Fibroblast of mammary gland (primary cell): Measurements from ENCODE around the gene LGALS8.
A peak's percentile ranks its signal among the peaks of the same experiment; 100 is the strongest.
"Not testable (repeated sequence)": the region's sequence is repeated elsewhere in the genome, so short reads cannot be mapped to it uniquely, and the experiment has no call there.

Experiments
- DNase-seq: peaks from one replicate; pipeline ENCODE4 v3.0.0-alpha.2; 2010; ENCODE audit warnings: low read depth
- H3K4me3 ChIP-seq: 2 replicates; pipeline ENCODE4 v1.5.1; 2011; ENCODE audit warnings: low read depth, mild to moderate bottlenecking, low read length, moderate library complexity; ENCODE audit not compliant: control insufficient read depth
- TF ChIP-seq, protein P1 (sequence below): conservative IDR thresholded peaks from 2 replicates; pipeline ENCODE4 v1.5.1; 2011; ENCODE audit warnings: low read depth, low read length, inconsistent platforms; ENCODE audit not compliant: control insufficient read depth, insufficient read depth

Gene LGALS8

GRCh38 chr1:236523704-236524141, at the start of gene LGALS8:
TSS of gene LGALS8 (plus strand) at chr1:236523982. CDS start at chr1:236526071, 2,089 bp downstream.
- DNase-seq: peak; percentile 82
- TF ChIP-seq, protein P1, sequence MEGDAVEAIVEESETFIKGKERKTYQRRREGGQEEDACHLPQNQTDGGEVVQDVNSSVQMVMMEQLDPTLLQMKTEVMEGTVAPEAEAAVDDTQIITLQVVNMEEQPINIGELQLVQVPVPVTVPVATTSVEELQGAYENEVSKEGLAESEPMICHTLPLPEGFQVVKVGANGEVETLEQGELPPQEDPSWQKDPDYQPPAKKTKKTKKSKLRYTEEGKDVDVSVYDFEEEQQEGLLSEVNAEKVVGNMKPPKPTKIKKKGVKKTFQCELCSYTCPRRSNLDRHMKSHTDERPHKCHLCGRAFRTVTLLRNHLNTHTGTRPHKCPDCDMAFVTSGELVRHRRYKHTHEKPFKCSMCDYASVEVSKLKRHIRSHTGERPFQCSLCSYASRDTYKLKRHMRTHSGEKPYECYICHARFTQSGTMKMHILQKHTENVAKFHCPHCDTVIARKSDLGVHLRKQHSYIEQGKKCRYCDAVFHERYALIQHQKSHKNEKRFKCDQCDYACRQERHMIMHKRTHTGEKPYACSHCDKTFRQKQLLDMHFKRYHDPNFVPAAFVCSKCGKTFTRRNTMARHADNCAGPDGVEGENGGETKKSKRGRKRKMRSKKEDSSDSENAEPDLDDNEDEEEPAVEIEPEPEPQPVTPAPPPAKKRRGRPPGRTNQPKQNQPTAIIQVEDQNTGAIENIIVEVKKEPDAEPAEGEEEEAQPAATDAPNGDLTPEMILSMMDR: no peak
- peak within 1 kb of the TSS; percentile 97 for H3K4me3 ChIP-seq

GRCh38 chr1:236476019-236476418, 47.8 kb upstream of the LGALS8 start:
- TF ChIP-seq, protein P1: no peak
- no peak for DNase-seq
- H3K4me3 ChIP-seq: no peak overlapping the region

GRCh38 chr1:236480758-236481436, 42.9 kb upstream of the LGALS8 start:
- DNase-seq: no peak
- H3K4me3 ChIP-seq: no peak overlapping the region
- TF ChIP-seq, protein P1: no peak

- DNase-seq: no peak
- H3K4me3 ChIP-seq: no peak overlapping the region
- TF ChIP-seq, protein P1: no peak
Measured at GRCh38 chr1:236484310-236484971, 39.3 kb upstream of the LGALS8 start.

DNA sequence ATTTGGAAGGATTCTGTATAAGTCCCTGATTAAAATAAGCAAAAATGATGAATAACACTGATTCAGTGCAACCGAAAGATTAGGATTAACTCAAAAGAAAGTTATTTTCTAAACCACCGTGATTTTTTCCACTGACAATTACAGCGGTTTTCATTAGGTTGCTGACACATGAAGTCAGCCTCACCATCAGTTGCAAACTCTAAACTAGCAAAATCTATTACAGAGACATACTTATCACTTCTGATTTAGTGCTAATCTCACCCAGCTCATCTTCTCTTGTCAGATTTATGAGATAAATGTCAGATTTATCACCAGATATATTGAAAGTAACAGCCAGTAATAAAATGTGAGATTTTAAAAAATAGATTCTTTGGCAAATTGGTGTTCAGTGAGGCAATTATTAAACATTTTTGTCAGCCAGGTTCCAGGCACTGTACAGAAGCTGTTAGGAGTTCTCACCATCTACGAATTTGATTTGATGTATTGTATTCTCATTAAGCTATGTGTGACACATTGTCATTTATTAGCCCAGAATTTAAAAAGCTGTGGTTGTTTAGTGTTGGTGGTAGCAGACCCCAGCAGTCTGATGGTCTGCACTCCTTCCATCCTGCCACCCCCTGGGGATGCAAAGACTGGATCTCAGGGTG, 37.3 kb upstream of the LGALS8 start:
- TF ChIP-seq, protein P1: no peak
- no peak for DNase-seq
- no peak overlapping the region for H3K4me3 ChIP-seq

GRCh38 chr1:236489161-236489560, 34.6 kb upstream of the LGALS8 start:
- H3K4me3 ChIP-seq, DNase-seq: not testable (repeated sequence)
